Measurements from ENCODE around the gene SLCO6A1.
"Not testable (repeated sequence)": the region's sequence is repeated elsewhere in the genome, so short reads cannot be mapped to it uniquely, and the experiment has no call there.

SLCO6A1 gene, protein sequence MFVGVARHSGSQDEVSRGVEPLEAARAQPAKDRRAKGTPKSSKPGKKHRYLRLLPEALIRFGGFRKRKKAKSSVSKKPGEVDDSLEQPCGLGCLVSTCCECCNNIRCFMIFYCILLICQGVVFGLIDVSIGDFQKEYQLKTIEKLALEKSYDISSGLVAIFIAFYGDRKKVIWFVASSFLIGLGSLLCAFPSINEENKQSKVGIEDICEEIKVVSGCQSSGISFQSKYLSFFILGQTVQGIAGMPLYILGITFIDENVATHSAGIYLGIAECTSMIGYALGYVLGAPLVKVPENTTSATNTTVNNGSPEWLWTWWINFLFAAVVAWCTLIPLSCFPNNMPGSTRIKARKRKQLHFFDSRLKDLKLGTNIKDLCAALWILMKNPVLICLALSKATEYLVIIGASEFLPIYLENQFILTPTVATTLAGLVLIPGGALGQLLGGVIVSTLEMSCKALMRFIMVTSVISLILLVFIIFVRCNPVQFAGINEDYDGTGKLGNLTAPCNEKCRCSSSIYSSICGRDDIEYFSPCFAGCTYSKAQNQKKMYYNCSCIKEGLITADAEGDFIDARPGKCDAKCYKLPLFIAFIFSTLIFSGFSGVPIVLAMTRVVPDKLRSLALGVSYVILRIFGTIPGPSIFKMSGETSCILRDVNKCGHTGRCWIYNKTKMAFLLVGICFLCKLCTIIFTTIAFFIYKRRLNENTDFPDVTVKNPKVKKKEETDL

DNA sequence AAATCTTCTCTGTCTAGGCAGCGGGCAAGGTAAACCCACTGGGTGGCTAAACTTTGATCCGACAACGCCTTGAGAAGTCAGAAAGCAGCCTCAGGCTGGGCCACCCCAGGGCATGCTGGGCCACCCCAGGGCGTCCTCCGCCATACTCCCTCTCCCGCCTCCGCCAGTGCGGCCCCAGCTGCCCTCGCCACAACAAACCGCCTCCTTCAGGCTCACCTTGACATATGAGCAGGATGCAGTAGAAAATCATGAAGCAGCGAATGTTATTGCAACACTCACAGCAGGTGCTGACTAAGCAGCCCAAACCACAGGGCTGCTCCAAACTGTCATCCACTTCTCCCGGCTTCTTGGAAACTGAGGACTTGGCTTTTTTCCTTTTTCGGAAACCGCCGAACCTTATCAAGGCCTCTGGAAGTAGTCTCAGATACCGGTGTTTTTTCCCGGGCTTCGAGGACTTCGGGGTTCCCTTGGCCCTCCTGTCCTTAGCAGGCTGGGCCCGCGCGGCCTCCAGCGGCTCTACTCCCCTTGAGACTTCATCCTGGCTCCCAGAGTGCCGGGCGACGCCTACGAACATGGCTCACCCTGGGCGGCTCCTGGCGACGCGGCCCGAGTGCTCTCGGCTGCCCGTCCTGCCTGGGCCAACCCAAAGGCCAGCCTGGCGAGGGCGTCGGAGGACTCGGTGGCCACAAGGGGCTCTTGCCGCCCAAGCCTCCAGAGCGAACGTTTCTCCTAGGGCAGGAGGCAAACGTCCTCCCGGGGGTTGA, at the start of gene SLCO6A1:
Gene SLCO6A1, minus strand, starts transcription at position 731 of the 764 bp plus-strand sequence. Its CDS starts 157 bp downstream, at position 574.
- no peak for DNase-seq

DNA sequence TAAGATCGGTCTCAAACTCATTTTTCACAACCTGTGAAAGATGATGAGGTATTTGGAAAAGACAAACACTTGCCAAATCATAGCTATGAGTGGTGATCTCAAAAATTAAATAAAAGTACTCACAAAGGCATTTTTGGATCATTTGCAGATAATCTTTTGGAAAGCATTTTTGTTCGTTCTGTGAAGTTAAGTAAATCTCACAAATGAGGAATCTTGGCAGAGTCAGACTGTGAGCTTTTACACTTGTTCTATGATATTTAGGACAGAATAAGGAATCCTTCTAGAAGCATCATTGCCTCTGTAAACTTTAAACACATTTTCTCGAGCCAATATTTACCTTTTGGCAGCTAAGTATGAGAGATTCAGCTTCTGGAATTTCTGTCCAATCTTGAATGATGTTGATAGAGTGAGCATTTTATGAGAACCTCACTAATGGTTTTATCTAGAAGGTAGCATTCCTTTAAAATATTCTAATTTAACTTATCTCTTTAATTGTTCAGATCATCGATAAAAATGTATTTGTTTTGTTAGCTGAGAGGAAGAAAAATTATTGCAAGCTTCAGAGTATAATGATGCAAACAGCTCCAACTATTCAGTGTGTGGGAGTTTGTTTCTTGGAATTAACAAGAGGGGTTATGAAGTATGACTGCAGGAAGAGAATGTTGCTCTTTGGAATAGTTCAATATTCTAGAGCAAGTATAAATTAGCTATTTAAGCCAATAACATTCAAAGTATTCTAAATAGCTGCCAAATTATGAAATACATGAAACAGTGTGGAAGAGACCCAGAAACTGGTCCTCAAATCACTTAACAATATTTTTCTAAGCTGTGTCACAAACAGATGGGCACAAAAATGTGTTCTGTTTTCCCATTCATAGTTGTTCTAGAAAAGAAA, 48.6 kb upstream of the SLCO6A1 start:
- DNase-seq = no peak

DNA sequence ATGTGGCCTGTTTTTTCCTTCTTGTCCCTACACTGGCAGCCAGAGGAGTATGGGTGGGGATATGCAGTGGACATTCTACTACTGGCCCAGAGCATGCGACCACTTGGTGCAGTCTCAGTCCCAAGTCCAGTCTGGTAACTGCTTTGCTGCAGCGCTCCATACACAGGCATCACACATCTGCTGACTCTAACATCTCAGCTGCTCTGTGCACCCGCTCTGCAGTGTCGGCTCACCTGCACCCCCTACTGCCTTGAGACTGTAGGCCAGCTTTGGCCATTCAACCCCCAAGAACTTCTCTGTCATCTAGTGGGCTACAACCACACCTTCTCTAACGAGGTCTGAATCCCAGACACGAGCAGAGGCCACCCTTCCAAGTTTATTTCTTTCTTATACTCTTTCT, 46.4 kb upstream of the SLCO6A1 start:
- no peak for DNase-seq

DNA sequence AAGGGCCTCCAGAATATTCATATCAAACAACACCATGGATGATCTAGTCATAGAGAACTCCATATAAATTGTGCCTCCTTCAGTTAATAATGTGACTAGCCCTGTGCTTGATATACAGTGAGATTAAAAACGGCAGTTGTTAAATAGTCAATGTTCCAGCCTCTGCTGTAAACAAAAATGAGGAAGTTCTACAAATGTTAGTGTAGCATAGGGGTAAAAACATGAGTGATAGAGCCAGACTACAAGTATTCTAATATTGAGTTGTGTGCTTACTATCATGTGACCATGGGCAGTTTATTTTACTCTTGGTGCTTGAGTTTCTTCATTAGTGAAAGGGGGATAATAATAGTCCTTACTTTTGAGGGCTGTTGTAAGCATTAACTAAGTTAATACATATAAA, 43.3 kb upstream of the SLCO6A1 start:
- no peak for DNase-seq

DNA sequence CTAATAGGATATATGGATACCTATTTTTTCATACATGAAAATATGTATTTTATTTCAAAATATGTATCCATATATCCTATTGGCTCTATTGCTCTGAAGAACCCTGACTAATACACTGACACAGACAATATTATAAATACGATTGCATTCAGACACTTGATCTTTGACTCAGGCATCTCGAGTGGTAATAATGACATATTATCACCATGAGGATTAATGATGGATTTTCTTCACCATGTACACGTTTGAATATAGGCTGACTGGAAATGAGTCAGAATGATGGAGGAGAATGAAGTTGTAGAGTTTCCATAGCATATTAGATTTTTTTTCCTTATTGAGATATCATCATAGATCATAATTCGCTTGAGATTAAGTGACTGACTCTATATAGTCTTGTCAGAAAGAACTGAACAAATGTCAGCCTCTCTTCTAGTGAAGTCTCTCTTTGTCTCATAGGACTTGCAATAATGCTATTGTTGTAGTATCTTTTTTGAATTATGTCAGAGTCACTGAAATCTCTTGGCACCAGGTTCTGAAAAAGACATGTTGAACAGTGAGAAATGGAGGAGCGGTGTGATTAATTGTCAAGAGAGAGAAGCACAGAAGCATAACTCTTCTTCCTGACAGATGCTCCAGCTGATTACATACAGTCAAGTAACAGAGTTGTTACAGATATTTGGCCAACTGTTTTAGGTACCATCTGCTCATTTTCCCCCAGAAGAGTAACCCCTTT, 41.4 kb upstream of the SLCO6A1 start:
- no peak for DNase-seq

DNA sequence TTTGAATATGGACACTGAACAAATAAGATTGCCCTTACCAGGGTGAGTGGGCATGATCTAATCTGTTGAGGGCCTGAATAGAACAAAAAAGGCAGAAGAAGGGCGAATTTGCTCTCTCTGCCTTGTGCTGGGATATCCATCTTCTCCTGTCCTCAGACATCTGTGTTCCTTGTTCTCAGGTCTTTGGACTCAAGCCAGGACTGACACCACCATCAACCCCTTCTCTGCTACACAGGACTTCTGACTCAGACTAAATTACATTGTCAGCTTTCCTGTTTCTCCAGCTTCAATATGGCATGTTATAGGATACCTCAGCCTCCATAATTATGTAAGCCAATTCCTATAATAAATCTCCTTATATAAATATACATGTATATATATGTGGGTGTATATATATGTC, 40.8 kb upstream of the SLCO6A1 start:
- no peak for DNase-seq

DNA sequence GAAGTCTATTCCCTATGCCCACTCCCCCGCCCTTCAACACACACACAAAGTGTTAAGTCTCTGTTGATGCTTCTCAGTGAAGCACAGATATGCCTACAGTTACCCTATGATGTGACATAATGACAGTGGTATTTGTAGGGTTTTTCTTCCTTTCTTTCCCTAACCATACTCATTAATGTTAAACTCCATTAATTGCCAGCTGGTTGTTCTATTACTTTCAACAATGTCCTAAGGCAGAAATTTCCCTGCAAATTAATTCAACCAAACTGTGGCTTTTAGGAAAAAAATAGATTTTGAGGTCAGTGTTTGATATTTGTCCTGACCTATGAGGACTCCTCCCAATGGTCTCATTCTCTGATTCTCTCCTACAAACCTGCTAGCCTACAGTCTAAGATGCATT, 38.2 kb upstream of the SLCO6A1 start:
- DNase-seq = no peak

DNA sequence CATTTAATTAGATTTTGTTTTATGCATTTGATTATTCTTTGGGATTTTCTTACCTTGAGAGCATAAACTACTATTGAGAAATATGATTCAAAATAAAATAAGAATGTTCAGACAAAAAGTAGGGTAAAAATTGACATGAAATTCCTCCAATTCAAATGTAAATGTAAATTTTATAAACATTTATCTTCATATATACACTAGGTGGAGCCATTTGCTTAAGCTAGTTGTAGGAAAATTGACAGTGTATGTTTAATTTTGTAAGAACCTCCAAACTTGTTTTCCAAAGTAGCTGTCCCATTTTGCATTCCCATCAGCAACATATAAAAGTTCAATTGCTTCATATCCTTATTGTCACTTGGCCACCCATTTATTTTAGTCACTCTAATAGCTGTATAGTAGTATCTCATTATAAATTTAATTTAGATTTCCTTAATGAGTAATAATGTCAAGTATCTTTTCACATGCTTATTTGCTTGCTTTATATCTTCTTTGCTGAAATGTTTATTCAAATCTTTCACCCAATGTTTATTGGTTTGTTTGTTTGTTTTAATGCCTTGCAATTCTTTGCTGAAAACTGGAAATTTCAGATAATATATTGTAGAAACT, 37.6 kb upstream of the SLCO6A1 start:
- DNase-seq = no peak

DNA sequence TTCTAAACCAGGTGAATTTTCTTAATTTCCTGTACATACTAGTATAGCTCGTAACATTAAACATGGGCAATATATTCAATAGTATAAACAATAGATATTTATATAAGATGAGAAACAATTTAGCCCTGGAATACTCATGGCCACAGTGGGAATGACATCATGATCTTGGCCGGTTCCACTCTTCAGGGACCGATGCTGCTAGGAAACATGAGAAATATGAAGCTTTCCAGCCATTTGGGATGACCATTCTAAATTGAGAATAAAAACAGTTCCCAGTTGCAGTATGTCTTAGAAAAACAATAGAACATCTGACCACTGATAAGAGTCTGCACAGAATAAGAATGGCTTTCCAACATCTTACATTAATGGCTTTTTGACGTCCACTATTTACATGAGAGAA, 33.3 kb upstream of the SLCO6A1 start:
- no peak for DNase-seq

DNA sequence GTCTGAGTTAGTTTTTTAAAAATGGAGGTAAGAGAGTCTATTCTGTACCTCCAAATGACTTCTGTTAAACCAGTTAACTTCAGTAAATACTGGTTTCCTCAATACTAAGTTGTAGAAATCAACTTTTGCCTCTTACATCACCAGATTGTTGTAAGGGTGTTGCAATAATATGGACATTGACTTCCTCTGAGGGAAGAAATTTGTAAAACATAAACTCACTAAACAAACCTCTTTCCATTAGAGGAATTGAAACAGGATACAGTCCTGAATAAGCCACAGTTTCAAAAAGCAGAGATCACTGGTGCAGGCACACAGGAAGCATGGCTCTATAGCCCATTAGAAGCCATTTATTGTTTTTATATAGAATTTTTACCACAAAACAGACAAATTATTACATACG, 32.7 kb upstream of the SLCO6A1 start:
- no peak for DNase-seq

DNA sequence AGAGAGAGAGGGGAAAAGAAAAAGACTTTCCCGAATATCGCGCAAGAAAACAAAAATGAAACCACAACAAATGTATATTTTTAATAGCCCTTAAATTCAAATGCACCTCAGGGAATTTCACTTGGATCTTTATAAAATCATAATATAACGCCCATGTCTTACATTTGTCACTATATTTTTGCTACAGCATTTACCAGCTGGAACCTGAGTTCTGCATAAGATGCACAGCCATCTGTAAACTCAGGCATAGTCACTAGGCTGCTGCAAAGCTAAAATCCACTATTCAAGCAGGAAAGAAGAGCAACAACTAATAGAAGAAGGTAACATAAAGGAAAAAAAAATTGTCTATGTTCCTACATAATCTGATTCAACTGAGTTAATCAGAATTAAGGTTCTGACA, 30.6 kb upstream of the SLCO6A1 start:
- DNase-seq = no peak

DNA sequence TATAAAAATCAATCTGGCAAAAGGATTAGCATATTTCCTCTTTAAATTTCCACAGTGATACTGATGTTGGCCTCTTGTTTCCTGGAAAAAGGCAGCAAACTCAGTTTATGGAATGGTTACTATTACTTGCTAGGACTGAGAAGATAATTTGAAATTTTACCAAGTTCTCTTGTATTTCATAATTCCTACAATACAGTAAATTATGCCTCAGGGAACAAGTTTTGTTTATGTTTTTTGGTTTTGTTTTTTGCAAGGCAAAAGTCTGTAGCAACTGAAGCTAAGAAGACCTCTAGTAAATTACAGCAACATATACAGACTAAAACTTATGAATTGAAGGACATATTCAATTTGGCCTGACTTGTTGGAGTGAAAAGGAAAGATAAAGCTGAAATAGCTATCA, 30.2 kb upstream of the SLCO6A1 start:
- no peak for DNase-seq

DNA sequence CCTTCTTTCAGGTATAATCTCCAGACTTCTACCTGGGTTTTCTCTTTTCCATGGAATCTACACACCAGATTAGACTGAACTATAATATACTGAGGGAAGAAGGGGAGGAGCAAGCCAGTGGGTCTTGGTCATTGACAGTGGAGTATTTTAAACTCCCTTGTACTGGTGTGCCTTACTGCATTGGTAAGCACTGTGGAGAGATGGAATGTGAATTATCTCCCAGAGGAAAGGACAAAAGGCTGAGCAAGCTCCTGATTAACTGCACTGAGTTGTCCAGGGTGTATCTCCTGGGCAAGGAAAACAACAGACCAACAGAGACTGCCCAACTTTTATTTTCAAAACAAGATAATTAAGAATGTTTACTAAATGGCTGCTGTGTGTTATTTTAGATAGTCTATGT, 29.8 kb upstream of the SLCO6A1 start:
- no peak for DNase-seq

DNA sequence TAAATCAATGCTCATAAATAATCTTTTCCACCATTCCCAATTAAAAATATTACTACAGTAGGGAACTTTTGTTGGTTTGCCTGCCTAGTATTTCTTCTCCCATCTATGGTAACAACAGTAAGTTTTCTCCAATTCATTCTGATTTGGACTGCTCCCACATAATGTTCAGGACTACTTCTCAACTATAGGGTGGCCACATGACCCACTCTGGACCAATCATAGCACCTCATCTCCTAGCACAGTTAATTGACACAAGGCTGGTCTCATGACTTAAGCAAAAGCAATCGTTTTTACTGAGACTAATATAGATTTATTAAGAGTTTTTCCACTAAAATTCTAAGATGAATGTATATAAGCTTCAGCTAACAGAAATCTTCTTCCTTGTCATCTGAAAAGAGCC, 28.7 kb upstream of the SLCO6A1 start:
- DNase-seq = no peak

DNA sequence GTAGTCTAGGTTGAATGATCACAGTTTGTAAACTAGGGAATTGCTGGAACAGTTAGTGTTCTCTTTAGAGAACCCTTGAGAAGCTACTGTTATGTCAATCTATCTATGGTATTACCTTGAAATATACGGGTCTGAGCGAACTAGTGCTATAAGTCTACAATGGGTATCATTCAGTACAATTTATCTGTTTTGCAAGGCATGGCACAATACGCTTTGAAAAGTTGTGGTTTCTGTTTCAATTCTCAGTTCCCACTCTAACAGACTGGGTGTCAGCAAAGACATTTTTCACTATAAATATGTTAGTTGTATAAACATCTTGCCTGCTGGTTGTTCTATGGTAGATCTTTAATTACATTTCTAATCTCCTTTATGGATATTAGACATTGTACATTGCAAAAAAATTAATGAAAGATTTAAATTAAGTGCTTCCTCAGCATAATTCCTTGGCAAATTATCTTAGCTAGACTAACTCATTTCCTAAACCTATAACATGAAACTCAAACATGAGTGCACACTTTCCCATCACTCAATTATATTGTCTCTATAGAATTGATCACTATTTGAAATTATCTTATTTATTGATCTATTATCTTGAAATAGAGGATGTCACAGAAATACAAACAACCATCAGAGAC, 24.9 kb upstream of the SLCO6A1 start:
- DNase-seq = no peak

DNA sequence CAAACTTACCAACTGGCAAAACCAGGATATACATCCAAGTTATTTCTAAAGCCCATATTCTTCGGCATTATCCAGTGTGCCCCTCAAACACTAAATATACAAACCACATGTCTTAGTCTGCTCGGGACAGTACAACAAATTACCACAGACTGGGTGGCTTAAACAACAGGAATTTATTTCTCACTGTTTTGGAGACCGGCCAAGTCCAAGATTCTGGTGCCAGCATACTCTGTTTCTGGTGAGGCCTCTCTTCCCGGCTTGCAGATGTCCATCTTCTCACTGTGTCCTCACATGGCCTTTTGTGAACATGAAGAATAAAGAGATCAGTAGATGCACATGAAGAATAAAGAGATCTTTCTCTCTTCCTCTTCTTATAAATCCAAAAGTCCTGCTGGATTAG, 12.9 kb upstream of the SLCO6A1 start:
- no peak for DNase-seq

DNA sequence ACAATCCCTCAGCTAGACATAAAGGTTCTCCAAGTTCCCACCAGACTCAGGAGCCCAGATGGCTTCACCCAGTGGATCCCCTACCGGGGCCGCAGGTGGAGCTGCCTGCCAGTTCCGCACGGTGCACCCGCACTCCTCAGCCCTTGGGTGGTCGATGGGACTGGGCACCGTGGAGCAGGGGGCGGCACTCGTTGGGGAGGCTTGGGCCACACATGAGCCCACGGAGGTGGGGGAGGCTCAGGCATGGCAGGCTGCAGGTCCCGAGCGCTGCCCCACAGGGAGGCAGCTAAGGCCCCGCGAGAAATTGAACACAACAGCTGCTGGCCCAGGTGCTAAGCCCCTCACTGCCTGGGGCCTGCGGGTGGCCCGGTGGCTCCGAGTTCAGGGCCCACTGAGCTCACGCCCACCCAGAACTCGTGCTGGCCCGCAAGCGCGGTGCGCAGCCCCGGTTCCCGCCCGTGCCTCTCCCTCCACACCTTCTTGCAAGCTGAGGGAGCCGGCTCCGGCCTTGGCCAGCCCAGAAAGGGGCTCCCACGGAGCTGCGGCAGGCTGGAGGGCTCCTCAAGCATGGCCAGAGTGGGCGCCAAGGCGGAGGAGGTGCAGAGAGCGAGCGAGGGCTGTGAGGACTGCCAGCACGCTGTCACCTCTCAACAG, 7.4 kb downstream of the SLCO6A1 start:
- not testable (repeated sequence) for DNase-seq

DNA sequence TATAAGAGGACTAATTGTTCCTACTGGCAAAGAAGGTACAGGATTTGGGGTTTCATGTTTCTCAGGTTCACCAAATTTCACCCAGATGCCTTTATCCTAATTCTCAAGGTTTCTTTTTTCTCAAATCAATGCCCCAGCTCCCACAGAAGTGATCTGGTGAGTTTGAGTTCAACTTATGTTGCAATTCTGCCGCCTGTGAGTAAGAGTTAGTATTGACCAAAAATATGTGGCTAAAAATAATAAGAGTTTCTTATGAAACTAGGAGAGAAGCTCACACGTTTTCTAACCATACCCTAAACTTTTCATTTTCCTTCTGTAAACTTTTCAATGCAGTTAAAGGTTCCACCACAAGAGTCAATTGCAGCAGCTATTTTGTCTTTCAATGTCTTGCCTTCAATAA, 15.1 kb downstream of the SLCO6A1 start:
- DNase-seq = no peak

DNA sequence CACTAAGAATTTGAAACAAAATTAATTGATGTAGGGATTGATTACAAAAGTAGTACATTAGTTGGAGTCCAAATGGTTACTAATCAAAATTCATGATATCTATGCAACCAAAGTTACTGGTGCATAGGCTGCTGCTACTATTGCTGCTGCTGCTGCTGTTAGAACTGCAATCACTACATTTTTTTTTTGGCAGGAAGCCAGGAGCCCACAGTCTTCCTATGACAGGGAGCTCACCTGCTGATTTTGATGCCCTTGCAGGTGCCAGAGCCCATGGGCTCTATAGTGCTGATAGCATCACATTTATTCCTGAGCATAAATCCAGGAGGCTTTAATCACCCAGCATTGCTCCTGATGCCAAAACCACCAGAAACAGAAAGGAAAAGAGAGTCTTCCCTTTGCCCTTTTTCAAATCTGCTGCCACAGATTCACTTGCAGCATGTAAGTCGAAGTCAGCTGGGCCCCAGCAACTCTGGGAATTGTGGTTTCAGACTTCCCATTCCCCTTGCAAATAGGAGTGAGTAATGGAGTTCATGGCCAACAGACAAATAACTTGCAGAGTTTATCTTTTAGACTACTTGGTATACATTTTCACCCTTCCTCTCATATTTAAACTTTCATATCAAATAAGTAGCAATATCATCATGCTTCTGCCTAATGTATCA, 17.6 kb downstream of the SLCO6A1 start:
- no peak for DNase-seq

DNA sequence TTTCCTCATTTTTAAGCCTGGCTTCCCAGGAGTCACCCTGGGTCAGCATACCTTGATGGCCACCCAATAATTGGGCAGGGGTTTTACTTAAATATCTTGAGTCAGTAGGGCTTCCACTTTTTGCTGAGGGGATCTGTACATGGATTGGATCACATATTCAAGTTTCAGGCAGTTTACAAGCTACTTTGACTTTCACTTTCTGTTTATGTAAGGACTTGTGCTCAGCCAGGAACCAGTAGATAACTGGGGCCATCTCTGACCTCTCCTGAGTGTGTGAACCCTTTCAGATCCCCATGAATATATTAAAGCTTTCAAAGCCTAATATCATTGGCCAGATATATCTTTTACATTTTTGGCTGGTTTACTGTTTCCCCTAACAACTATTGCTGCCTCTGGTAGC, 45.1 kb downstream of the SLCO6A1 start:
- no peak for DNase-seq

Measured in 8988T (cell line).